Common myeloid progenitor, CD34-positive (primary cell): Measurements from ENCODE around the gene PSD2.

ENCODE experiments used
- CTCF ChIA-PET: fragments of 350-600 bp; sonication (Branson Sonifier 250); formaldehyde crosslinking; loops from one replicate; lab custom pipeline; 2021; ENCODE audit warnings: antibody characterized with exemption; lab: Charles Lee
- POLR2A ChIA-PET: fragments of 350-600 bp; sonication (Branson Sonifier 250); formaldehyde crosslinking; loops from one replicate; lab custom pipeline; 2021; ENCODE audit warnings: antibody characterized with exemption; lab: Charles Lee
- DNase-seq, 3 donors: peaks; one replicate each; pipeline versions ENCODE4 v3.0.0 to v3.0.0-alpha.2; 2013
- H3K27ac ChIP-seq, 2 experiments: 1 replicate in 1 of 2; 2 replicates in 1 of 2; pipeline ENCODE4 v1.7.0; 2013; ENCODE audit warnings: inconsistent platforms in 2 of 2, low read length in 2 of 2, mild to moderate bottlenecking in 2 of 2, low read depth in 1 of 2, moderate library complexity in 1 of 2; ENCODE audit not compliant: severe bottlenecking in 2 of 2, insufficient read depth in 1 of 2, poor library complexity in 1 of 2
- H3K27me3 ChIP-seq, 5 experiments: replicated peaks in 2 of 5; 1 replicate in 3 of 5; 2 replicates in 2 of 5; pipeline versions ENCODE4 v1.6.1 to v1.7.0; 2013; ENCODE audit warnings: low read length in 4 of 5, mild to moderate bottlenecking in 2 of 5, moderate library complexity in 2 of 5, inconsistent platforms in 1 of 5; ENCODE audit not compliant: insufficient read depth in 5 of 5, control insufficient read depth in 4 of 5
- H3K36me3 ChIP-seq, 4 experiments: 1 replicate in 2 of 4; 2 replicates in 2 of 4; pipeline versions ENCODE4 v1.6.1 to v1.7.0; 2013; ENCODE audit warnings: low read length in 3 of 4, control low read depth in 1 of 4, mild to moderate bottlenecking in 1 of 4; ENCODE audit not compliant: control insufficient read depth in 4 of 4, insufficient read depth in 4 of 4
- H3K4me1 ChIP-seq, 4 experiments: 1 replicate in 3 of 4; 2 replicates in 1 of 4; pipeline versions ENCODE4 v1.6.1 to v1.7.1; 2013; ENCODE audit warnings: low read length in 3 of 4, mild to moderate bottlenecking in 3 of 4, control low read depth in 1 of 4, inconsistent platforms in 1 of 4, moderate library complexity in 1 of 4; ENCODE audit not compliant: control insufficient read depth in 4 of 4, insufficient read depth in 4 of 4; ENCODE audit errors: control extremely low read depth in 1 of 4
- H3K4me3 ChIP-seq, 7 experiments: 1 replicate in 4 of 7; 2 replicates in 3 of 7; pipeline versions ENCODE4 v1.5.1 to v1.7.0; 2013; ENCODE audit warnings: mild to moderate bottlenecking in 7 of 7, low read length in 6 of 7, moderate library complexity in 6 of 7, inconsistent platforms in 2 of 7, low read depth in 2 of 7, control low read depth in 1 of 7; ENCODE audit not compliant: insufficient read depth in 4 of 7, control insufficient read depth in 1 of 7; ENCODE audit errors: extremely low read depth in 1 of 7
- H3K9me3 ChIP-seq, 5 experiments: 1 replicate in 4 of 5; 2 replicates in 1 of 5; pipeline versions ENCODE4 v1.6.1 to v1.7.1; 2013; ENCODE audit warnings: low read length in 4 of 5, mild to moderate bottlenecking in 2 of 5, inconsistent platforms in 1 of 5, low read depth in 1 of 5, moderate library complexity in 1 of 5; ENCODE audit not compliant: control insufficient read depth in 4 of 5, insufficient read depth in 2 of 5; ENCODE audit errors: control extremely low read depth in 1 of 5
- WGBS: methylation state at CpG from one replicate; pipeline ENCODE4 v1.1.5; 2013; ENCODE audit not compliant: insufficient coverage; 5-methylcytosine and 5-hydroxymethylcytosine counted together

Gene PSD2

DNA sequence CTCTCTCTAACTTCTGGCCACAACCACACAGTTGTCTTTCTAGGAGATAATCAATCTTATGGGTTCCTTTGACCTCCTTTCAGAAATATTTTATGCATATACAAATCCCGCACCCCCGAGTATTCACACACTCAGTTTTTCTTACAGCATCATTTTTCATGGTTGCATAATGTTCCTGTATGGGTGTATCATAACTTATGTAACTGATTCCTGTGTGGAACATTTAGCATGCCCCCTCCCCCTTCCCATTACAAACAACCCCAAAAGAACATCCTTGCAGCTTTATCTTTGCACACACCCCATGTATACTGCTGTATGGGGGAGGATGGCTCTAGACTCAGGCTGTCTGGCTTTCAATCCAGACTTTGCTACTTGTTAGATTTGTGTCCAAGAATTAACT is 93.8 kb downstream of the PSD2 start:
- CTCF ChIA-PET, result no interaction called here
- H3K4me1 ChIP-seq, result no peaks in the 10 kb centered on the region
- no CpG with 5 or more reads among the region's 2 CpGs for WGBS

DNA sequence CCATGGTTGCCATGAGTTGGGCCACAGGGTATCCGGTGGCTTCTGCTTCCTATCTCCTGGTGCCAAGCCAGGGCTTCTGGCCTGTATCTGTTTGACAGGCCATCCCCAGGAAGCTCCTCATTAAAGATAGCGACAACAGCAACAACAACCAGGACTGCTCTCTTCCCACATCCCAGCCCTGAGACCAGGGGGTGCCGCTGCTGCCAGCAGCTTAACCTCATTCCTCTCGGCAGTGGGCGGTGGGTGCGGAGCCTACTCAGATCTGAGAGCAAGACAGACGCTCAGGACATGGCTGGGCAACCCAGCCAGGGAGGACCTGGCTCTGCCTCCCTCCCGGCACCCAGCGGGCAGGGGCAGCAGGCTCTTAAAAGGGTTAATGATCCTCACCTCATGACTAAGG is 98.3 kb downstream of the PSD2 start:
- WGBS, result 85% methylated on average over 9 of the region's 9 CpGs
- Histone ChIP-seq H3K27me3 (peaks cover 0 to 20% (median 11%) of the 10 kb centered on the region in 5 experiments), H3K9me3 (no peaks in the 10 kb centered on the region), H3K36me3 (no peaks in the 10 kb centered on the region), H3K27ac (no peak overlapping the region), H3K4me3 (no peak overlapping the region), H3K4me1 (no peaks in the 10 kb centered on the region)
- POLR2A ChIA-PET, result no interaction called here
- no peak for DNase-seq
- CTCF ChIA-PET, result interaction anchor here (1.3 to 2.4 kb wide), 2 partner anchors 13 to 75 kb away, joined by 5 to 7 read pairs; no protein-coding TSS in a partner anchor

More for the DNA sequence above, 93.8 kb downstream of the PSD2 start:
- POLR2A ChIA-PET, result no interaction called here
- H3K27ac ChIP-seq, result no peak overlapping the region
- no peak for DNase-seq
- no peak overlapping the region for H3K4me3 ChIP-seq
- peaks cover 0 to 21% (median 5%) of the 10 kb centered on the region in 5 experiments for H3K27me3 ChIP-seq
- H3K36me3 ChIP-seq, result no peaks in the 10 kb centered on the region
- H3K9me3 ChIP-seq, result no peaks in the 10 kb centered on the region
